ENCODE results near the gene UBE2U.
"Not testable (repeated sequence)": the region's sequence is repeated elsewhere in the genome, so short reads cannot be mapped to it uniquely, and the experiment has no call there.

UBE2U gene

DNA sequence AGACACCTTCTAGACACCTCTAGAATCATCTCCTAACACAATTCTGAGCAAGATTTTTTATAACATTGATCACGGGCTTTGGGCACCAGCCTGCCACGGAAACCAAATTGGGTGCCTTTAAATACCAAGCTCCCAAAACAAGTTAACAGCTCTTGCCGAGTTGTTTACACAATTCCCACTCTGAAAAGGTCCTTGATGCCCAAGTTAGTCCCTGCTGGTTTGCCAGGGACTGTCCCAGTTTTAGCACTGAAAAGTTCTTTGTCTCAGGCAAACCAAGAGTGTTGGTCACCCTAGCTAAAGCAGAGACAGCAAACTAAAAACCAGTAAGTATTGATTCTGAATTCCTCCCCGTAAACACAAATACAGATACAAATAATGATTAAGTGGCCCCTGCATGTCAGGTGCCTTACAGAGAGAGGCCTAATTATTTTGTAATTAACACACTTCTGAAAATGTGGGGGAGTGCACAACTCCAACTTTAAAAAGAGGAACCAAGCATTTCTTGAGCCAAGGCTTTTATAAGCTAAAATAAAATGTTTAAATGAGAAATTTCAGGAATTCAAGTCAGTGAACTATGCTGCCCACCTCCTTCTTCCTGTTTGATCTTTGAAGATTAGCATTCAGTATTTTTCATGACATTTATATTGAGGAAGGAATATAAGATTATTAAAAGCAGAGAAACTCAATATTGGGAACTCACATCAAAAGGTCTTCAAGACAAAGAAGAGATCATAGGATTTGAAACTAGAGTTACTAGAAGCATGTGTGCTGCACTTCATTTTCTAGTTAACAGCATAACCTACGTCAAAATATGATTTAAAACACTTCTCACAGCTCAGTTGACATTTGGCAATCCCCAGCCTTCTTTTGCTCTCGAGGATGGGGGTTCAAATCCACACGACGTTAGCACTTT lies 9.0 kb upstream of the UBE2U start:
- DNase-seq (ENCODE audit: low spot score): no peak

GRCh38 chr1:64195081-64195395 lies 8.4 kb upstream of the UBE2U start:
- no peak for DNase-seq (ENCODE audit: low spot score)

- no peak for DNase-seq (ENCODE audit: low spot score)
Measured at GRCh38 chr1:64196074-64196870, 7.2 kb upstream of the UBE2U start.

DNA sequence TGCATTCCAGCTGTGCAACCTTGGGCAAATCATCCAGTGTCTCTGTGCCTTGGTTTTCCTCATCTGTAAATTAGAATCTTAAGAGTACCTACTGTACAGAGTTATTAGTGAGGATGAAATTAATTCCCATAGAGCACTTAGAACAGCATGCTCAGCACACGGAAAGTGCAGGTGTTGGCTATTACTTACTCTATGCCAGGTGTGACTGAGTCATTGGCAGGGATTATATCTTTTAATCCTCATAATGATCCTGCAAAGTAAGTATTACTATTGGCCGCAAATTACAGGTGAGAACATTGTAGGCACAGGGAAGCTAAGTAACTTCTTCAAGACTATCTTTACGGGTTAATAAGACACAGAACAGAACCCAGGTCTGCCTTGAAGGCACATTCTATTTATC lies 6.3 kb upstream of the UBE2U start:
- no peak for DNase-seq (ENCODE audit: low spot score)

DNA sequence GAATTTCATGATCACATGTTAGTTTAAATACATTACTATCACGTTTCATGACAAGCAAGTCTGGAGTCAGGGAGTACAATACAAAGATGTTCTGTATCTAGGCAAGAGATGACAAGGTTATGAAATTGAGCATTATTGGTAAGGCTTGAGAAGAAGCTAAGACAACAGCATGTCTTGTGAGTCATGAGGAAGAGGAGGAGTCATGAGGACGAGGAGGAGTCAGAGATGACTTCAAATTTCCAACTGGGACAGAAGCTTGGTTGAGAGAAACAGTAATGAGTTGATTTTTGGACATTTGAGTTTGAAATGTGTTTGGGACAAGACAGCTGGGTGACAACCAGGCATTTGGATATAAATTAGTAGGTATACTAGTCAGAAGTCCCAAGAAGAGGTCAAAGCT lies 4.3 kb upstream of the UBE2U start:
- DNase-seq (ENCODE audit: low spot score): no peak

GRCh38 chr1:64200064-64200463 lies 3.4 kb upstream of the UBE2U start:
- DNase-seq (ENCODE audit: low spot score): no peak

- DNase-seq (ENCODE audit: low spot score): no peak
Measured at GRCh38 chr1:64209221-64209620, 5.8 kb downstream of the UBE2U start.

DNA sequence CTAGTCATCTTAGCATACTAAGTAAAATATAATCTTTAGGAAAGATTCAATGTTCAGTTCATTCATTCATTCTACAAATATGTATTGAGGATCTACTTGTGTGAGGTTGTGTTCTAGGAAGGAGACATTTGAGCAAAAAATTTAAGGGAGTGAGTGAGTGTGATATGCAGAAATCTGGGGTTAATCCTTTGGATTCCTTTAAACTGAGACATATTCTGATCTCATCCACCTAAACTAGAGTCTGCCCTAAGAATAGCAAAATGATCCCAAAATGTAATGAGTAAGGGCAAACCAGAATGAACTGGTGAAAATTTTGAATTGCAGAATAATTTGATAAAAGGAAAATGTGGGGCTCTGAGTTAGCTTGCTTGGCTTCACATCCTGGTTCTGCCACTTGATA lies 8.6 kb downstream of the UBE2U start:
- no peak for DNase-seq (ENCODE audit: low spot score)

DNA sequence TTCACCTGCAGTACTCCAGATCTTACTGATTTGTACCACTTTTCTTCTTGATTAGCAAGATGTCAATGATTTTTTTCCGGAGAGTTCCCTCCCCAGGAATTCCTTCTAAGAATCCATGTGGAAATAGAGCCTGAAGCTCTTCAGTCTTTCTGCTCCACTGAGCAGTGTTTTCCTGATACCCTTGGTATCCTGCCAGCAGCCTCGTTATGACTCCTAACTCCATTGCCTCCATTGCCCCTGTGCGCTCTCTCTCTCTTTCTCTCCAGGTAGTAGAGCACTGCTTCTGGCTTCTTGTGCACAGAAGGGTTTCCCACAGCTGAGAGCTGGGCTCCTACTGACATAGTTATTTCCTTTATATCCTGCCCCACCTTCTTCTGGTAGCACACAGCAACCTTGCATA lies 12.2 kb downstream of the UBE2U start:
- DNase-seq (ENCODE audit: low spot score): no peak

- no peak for DNase-seq (ENCODE audit: low spot score)
Measured at GRCh38 chr1:64220241-64220640, 16.8 kb downstream of the UBE2U start.

DNA sequence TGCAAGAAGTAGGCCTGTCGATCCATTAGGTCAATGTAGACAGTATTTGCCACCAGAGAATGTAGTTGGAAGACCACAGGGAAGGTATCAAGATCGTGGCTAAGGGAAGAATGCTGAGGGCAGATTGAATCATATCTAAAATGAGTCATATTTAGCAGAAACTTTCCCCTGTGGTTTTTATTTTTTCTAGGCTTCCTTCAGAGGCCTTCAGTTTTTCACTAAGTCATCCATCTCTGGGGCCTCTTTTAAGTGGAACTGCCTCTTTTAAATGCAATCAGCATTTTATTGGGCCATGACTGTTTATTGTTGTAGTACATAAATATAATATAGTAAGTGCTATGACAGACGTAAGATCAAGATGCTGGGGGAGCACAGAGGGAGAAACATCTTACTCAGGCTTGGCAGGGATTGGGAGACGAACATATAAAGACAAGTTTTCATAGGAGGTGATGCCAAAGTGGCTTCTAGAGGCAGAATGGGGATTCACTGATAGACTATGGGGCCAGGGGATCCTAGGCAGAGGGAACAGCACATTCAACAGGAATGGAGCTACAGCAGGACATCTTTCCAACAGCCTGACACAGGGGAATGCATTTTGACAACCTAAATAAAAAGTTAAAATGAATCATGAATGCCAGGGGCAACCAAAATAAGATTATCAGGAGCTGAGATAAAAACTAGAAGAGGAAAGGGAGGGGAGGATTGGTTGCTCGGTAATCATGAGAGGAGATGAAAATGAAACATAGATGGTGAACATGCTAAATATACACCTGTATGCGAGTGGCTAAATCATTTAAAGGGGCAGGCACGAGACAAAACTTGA lies 20.1 kb downstream of the UBE2U start:
- DNase-seq (ENCODE audit: low spot score): no peak

- DNase-seq (ENCODE audit: low spot score): not testable (repeated sequence)
Measured at GRCh38 chr1:64224236-64224635, 20.8 kb downstream of the UBE2U start.

DNA sequence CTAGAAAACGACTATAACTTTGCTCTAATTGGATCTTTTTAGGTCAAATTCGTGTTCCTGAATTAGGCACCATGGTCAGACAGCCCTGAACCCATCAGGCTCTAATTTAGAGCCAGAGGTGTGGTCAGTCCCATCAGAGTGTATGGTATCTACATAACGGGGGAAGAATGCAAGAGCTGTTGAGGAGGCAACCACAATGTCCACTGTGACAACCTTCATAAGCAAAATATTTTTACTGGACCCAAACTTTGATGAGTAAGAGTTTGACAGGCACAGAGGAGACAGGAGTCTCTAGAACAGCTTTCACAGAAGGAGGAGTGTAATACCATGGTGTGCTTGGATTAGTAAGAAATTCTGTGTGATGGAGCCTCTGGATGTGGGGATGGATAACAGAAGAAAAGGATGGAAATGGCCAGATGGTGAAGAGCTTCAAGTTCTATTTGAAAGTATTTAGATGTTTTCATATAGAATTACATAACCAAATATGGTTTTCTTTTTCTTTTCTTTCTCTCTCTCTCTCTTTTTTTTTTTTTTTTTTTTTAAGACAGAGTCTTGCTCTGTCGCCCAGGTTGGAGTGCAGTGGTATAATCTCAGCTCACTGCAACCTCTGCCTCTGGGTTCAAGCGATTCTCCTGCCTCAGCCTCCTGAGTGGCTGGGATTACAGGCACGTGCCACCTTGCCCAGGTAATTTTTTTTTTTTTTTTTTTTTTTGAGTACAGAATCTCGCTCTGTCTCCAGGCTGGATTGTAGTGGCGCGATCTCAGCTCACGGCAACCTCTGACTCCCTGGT lies 24.9 kb downstream of the UBE2U start:
- DNase-seq (ENCODE audit: low spot score): no peak

- no peak for DNase-seq (ENCODE audit: low spot score)
Measured at GRCh38 chr1:64229307-64229706, 25.9 kb downstream of the UBE2U start.

DNA sequence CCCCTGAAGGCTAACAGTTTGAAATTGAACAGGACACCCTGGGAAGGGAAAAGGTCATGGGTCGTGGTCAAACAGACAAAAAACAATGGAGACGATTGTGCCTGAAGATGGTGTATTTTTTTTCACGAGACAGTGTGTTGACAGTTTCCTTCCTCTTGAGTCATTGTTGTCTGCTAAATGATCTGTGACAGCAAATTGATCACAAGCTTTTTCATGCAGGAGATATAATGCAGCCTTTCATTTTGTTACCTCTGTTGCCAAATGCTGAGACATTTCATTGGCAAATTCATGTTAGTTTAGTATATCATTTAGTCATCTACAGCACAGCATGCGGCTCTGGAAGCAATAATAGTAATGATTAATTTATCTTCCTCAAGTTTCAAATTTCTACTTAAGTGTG lies 27.7 kb downstream of the UBE2U start:
- DNase-seq (ENCODE audit: low spot score): no peak

- no peak for DNase-seq (ENCODE audit: low spot score)
Measured at GRCh38 chr1:64231654-64232053, 28.2 kb downstream of the UBE2U start.

- no peak for DNase-seq (ENCODE audit: low spot score)
Measured at GRCh38 chr1:64234714-64235113, 31.3 kb downstream of the UBE2U start.

GRCh38 chr1:64235181-64235580 lies 31.8 kb downstream of the UBE2U start:
- no peak for DNase-seq (ENCODE audit: low spot score)

DNA sequence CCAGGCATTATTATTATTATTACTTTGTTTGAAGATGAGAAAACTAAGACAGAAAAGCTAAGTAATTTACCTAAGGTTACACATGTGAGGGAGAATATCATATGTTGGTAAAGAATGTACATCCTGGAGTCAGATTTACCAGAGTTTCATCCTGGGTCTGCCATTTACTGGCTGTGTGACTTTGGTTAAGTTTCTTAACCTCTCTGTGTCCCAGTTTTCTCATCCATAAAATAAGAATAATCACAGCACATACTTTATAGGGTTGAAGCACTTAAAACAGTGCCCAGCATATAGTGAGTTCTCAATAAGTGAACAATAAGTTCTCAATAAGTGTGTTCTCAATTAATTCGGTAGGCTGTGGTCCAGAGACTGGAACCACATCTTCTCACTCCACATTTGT lies 32.5 kb downstream of the UBE2U start:
- no peak for DNase-seq (ENCODE audit: low spot score)

DNA sequence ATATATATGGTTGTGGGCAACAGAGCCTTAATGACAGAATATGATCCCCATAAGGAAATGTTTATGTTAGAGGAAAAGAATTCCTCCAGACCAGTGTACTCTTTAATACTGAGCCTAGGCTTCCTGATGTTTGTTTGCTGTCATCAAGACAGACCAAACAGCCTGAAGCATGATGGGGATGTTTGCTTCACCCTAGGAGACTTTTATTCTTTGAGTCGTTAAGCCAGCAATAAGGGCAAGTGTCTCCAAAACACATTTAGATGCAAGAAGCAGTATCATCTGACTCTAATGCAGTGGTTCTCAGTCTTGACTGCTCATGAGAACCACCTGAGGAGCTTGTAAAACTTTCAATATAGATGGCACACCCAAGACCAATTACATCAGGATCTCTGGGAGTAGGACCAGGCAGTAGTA lies 33.1 kb downstream of the UBE2U start:
- DNase-seq (ENCODE audit: low spot score): no peak

- DNase-seq (ENCODE audit: low spot score): not testable (repeated sequence)
Measured at GRCh38 chr1:64239519-64239918, 36.1 kb downstream of the UBE2U start.

DNA sequence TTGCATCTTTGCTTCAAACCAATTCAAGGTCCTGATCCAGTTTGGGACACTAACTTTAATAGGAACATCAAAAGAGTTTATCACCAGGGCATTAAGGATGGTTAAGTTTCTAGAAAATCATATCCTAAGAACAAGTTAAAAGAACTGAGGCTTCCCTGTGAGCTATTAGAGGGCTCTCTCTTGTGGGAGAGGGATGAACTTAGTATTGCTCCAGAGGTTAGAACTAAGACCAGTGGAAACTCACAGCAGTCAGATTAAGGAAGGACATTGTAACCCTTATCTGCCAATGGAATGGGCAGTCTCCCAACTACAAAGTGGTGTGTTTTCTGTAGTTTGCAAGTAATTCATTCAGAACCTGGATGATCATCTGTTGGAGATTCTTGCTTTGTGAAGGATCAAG lies 36.8 kb downstream of the UBE2U start:
- no peak for DNase-seq (ENCODE audit: low spot score)
